ENCODE results near the gene IFNA6.
A peak's percentile ranks its signal among the peaks of the same experiment; 100 is the strongest.
"Not testable (repeated sequence)": the region's sequence is repeated elsewhere in the genome, so short reads cannot be mapped to it uniquely, and the experiment has no call there.

Gene IFNA6

GRCh38 chr9:21350787-21351186 lies at the start of gene IFNA6:
Gene IFNA6, minus strand, starts transcription at chr9:21350887. Its CDS starts 0 bp downstream, at chr9:21350887.
- no peak for DNase-seq (ENCODE audit: low read depth)

GRCh38 chr9:21399956-21400355 lies 49.3 kb upstream of the IFNA6 start:
- no peak for DNase-seq (ENCODE audit: low read depth)

GRCh38 chr9:21398955-21399489 lies 48.3 kb upstream of the IFNA6 start:
- DNase-seq (ENCODE audit: low read depth), result no peak

DNA sequence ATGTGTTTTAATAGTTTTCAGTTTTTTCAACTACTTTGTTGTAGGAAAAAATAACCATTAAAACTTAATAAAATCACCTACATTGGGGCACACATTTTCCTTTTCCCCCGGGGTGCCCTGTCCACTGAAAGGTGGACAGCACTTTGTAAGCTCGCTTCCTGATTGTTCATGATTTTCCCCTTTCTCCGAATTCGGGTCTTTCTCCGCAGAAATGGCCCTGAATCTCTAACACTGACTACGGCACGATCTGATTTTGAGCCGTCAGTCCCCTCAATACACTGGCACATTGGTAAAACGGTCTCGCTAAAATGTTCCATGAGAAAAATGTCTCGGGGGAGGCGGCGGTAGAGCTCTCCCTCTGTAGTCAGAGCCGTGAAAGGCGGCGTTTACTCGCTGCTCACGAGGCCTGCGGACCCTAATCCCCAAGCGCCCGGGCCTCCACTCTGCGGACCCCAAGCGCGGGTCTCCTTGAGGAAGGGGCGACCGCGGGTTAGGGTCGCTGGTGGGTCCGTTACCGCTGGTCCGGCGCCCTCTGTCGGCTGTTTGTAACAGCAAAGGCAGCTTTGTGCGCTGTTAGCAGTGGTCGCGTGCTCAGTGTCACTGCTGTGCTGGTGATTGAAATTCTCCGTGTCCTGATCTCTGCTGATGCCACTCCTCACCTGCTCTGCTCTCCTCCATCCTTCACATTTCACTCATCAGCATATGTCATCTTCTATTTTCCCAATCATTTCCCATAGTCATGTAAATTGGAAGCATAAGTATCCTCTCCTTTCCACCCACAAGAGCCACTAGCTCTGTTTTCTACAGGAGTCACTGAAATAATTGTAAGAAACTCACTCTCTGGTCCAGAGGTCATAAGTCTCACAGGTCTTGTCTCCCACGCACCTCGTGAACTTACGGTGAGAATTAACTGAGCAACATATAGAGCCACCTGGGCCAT lies 45.4 kb upstream of the IFNA6 start:
- DNase-seq (ENCODE audit: low read depth), result peak; percentile 6

DNA sequence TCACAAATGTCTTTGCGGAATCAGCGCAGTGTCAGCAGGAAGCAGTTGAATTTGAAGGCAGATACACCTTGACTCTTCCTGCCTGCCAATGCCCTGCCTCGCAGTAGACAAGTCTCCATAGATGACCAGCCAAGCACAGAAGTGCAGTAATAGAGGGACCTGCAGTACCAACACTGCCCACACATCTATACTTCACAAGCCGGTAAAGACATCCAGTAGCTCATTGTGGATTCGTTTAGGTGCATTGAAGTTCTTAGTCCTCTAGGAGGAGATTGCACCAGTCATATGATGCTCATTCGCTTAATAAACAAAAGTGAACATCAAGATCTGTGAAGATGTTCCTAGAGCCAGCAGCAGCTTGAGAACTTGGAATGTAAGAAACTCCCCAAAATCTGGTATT lies 41.6 kb upstream of the IFNA6 start:
- no peak for DNase-seq (ENCODE audit: low read depth)

DNA sequence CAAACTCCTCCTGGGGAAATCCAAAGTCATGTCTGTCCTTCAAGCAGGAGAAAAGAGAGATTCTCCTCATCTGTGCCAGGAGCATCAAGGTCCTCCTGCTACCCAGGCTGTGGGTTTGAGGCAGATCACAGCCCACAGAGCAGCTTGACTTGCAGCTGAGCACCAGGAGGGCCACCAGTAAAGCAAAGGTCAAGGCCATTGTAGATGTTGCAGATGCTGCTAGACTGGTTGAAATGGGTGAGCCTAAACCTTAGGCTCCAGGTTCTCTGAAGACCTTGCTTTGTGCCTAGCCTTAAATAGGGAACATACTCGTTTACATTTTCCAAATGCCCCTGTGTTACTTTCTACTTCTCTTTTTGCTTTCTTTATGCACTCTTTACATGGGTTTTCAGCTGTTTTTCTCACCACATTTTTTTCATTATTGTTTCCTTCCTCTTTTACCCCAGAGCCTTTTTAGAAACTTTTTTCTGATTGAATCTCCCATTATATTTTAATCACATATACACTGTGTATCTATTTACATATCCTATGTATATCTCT lies 34.5 kb upstream of the IFNA6 start, which contains the start of gene IFNA2:
TSS of gene IFNA2 (minus strand) at position 268 of the 540 bp plus-strand sequence. CDS start at position 199, 69 bp downstream.
- no peak for DNase-seq (ENCODE audit: low read depth)

DNA sequence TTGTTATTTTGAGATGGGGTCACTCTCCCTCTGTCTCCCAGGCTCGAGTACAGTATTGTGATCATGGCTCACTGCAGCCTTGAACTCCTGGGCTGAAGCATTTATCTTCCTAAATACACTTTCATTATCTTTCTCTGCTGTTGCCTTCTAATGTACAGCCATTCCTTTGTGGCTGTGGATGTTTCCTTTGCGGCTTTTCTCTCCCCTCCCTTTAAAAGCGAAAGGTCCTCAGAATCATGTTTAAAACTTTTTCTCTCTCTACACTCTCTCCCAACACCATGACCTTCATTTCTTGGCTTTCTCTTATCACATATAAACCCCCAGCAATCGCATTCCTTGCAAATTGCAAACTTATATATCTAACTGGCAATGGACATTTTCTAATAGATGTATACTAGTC lies 32.9 kb upstream of the IFNA6 start:
- DNase-seq (ENCODE audit: low read depth), result no peak

GRCh38 chr9:21381448-21382339 lies 31.0 kb upstream of the IFNA6 start:
- no peak for DNase-seq (ENCODE audit: low read depth)

GRCh38 chr9:21371467-21371866 lies 20.8 kb upstream of the IFNA6 start:
- DNase-seq (ENCODE audit: low read depth), result not testable (repeated sequence)

DNA sequence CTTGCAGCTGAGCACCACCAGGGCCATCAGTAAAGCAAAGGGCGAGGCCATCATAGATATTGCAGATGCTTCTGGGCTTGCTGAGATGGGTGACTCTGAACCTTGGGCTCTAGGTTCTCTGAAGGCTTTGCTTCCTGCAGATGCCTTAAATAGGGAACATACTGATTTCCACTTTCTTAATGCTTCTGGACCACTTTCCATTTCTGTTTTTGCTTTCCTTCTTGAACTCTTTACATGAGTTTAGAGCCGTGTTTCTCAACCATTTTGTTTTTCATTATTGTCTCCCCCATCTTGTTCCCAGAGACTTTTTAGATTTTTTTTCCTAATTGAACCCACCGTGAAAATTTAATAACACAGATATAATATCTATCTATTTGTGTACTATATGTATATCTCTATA lies 17.3 kb upstream of the IFNA6 start, which contains the start of gene IFNA13:
TSS of gene IFNA13 (minus strand) at position 101 of the 400 bp plus-strand sequence. CDS start at position 54, 47 bp downstream.
- DNase-seq (ENCODE audit: low read depth), result no peak

DNA sequence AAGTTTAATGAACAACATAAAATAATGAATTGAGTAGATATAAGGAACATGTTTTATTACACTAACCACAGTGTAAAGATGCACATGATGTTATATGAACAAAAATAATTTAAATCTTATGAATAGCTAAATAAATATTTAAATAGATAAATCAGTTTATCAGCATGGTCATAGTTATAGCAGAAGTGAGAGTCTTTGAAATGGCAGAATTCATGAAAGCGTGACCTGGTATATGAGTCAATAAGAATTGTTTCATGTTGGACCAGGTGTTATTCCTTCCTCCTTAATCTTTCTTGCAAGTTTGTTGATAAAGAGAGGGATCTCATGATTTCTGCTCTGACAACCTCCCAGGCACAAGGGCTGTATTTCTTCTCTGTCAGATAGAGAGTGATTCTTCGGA lies 16.5 kb upstream of the IFNA6 start:
- not testable (repeated sequence) for DNase-seq (ENCODE audit: low read depth)

DNA sequence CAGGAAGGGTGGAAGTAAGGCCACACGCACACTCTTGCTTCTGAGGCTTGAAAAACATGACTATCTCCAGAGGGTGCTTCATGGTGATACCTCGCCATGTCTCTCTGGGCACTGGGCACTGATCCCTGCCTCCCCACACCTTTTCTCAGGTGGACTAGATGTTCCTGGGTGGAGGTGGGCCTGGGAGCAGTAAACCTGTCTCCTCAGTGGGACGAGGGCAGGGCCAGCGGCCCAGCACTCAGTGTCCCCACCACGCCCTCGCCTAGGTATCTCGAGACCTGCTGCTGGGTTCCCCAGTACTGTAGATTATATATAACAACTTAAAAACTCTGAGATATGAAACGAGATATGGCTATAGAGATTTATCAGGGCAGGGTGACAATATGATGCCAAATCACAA lies 11.6 kb upstream of the IFNA6 start:
- DNase-seq (ENCODE audit: low read depth), result no peak

DNA sequence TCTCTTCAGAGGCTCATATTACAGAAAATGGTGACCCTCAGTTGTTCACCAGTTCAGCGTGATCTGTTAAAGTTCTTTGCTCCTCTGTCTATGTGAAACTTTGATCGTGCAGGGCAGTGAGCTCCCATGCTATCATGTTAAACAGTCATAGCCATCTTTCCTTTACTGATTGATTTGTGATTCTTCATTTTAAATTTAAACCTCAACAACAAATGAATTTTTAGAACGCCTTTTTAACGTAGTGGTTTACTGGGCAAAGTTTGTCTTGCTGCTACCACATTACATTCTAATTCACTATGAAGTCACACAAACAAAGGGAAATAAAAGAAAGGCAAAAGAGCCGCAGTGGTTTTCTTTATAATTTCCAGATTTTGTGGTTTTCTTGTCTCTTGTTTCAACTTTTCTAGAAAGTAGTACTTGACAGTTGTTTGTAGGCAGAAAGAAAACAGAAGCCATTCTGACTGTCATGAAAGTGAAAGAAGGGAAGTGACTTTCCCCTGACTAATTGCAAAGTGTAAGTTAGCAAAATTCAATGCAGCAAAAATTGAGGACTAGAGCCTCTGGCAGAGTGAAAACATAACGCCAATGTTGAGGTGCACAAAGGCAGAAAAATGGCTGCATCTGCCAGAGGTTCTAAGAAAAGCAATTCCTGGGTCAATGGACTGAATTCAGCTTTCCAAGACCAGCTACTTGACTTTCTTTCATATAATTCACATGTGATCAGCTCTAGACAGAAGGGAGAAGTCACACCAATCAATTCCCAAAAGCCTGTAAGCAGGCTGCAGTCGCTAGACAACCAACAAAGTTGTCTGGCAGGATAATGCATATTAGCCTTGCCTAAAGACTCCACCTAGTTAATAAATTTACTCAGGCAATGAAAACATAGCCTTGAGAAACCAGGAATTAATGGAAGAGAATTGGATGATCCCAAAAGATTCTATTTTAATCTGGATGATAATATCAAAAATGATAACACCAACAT lies 7.1 kb upstream of the IFNA6 start:
- DNase-seq (ENCODE audit: low read depth), result no peak

DNA sequence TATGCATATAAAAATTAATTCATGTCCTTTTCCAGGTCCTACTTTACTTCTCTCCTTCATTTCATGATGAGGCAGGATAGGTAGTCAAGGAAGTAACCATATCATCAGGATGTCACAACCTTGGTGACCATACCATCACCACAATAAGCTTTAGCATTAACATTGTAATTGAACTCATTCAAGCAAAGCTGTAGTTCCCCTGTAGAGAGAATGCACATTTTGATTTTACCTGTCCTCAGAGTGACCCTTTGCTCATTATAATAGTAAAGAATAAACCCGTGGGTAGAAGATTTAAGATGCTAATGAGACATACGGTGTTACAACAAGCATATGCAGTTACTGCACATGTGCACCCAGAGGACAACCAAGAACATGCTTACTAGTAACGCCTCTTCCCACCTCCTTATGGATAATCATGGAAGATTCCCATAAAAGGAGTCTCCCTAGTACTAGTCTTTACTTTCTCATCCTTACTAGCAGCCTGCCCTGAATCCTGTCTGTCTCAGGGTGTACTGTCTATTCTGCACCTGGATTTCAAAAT lies 2.2 kb downstream of the IFNA6 start:
- no peak for DNase-seq (ENCODE audit: low read depth)

- no peak for DNase-seq (ENCODE audit: low read depth)
These were observed 10.0 kb downstream of the IFNA6 start for GRCh38 chr9:21340735-21341134.

DNA sequence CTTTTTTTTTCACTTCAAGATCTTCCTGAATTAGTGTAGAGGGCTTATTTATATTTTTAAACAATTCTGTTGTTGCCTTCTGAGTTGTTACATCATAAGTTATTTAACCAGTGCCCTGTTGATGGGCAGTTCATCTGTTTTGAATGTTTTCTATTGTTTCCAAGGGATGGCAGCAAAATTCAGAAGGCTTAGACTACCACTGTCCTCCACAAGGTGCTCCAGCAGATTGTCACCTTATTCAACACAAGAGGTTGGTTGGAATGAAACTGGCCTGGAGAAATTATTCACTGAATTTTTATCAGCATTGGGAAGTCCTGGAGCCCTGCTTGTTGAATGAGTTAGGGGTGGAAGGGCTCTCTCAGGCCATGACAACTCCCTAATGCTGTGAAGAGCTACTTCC lies 14.2 kb downstream of the IFNA6 start:
- no peak for DNase-seq (ENCODE audit: low read depth)

DNA sequence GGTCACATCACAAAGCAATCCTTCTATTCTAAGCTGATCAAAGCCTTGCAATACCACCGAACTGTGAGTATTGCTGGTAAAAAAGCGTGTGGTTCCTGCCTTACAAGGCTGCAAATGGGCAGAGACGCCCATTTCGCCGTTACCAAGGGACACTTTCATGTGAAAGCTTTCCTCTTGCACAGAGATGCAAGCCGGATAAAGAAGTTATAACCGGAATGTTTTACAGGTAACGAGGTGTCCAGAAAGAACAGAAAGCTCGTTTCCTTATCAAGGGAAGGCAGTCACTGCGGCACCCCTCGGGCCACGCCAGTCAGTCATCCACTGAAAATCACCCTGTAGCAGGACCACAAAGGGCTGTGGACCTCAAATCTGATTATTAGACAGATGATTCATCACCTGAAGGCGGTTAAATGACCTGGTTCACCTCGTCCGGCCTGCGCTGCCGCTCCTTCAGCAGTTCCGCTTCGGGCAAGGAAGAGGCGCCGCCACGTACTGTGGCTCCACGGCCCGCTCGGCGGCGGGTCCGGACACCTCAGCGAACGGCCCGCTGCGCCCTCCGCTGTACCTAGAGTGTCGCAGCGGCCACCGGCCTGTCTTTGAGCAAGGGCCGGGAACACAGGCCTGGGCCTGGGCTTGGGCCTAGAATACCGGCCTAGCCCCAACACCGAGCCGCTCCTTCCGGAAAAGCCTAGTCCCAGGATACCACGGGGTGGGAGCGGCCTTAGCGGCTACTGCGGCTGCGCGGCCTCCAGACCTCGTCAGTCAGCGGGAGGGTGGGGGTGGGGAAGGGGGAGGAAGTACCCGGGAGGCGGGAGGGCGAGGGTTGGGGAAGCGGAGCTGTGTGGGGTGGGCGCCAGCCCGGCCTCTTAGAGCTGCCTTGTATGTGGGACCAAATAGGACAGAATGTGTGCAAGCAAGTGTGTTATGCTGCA lies 15.7 kb downstream of the IFNA6 start, which contains the start of gene KLHL9:
TSS of gene KLHL9 (minus strand) at position 704 of the 932 bp plus-strand sequence. CDS start at position 159, 545 bp downstream.
- peak; percentile 92 for DNase-seq (ENCODE audit: low read depth)

GRCh38 chr9:21333226-21333625 lies 17.5 kb downstream of the IFNA6 start:
- no peak for DNase-seq (ENCODE audit: low read depth)

Data from fibroblast of gingiva (primary cell).